GM23338 (cell line): ENCODE measurements around the gene EXPH5. TPM values are rescaled to one million over a fixed set of nuclear protein-coding genes. Genes with fewer than 3 reads are reported as not detected.

Experiments
- ATAC-seq: fragments of 200-7000 bp; cut with Tn5 transposase; 3 replicates; pipeline ENCODE4 v1.9.1; 2020
- DNase-seq: peaks from one replicate; pipeline ENCODE4 v3.0.0-alpha.2; 2015; ENCODE audit warnings: low spot score
- H2AFZ ChIP-seq: fragments of 200-600 bp; sonication (generic); 2 replicates; pipeline ENCODE4 v1.8.0; 2016; ENCODE audit warnings: antibody characterized with exemption, mild to moderate bottlenecking, moderate library complexity
- H3F3A ChIP-seq: fragments of 200-600 bp; sonication (generic); replicated peaks from 2 replicates; pipeline ENCODE4 v1.8.0; 2017; ENCODE audit warnings: antibody characterized with exemption, mixed run types, low read depth
- H3K27ac ChIP-seq: fragments of 200-600 bp; sonication (generic); 2 replicates; pipeline ENCODE4 v1.6.1; 2016; ENCODE audit warnings: low read depth
- H3K27me3 ChIP-seq: fragments of 200-600 bp; sonication (generic); 2 replicates; pipeline ENCODE4 v1.8.0; 2016; ENCODE audit warnings: mild to moderate bottlenecking, mixed run types, moderate library complexity; ENCODE audit not compliant: insufficient read depth
- H3K36me3 ChIP-seq: fragments of 200-600 bp; sonication (generic); 2 replicates; pipeline ENCODE4 v1.8.0; 2016; ENCODE audit warnings: mild to moderate bottlenecking; ENCODE audit not compliant: insufficient read depth
- H3K4me1 ChIP-seq: fragments of 200-600 bp; sonication (generic); 2 replicates; pipeline ENCODE4 v1.8.0; 2016; ENCODE audit warnings: mild to moderate bottlenecking, moderate library complexity; ENCODE audit not compliant: insufficient read depth
- H3K4me2 ChIP-seq: fragments of 200-600 bp; sonication (generic); 2 replicates; pipeline ENCODE4 v1.7.1; 2017; ENCODE audit warnings: mixed run types
- H3K4me3 ChIP-seq: fragments of 200-600 bp; sonication (generic); 2 replicates; pipeline ENCODE4 v1.6.1; 2016; ENCODE audit warnings: mixed run types
- H3K79me2 ChIP-seq: fragments of 200-600 bp; sonication (generic); replicated peaks from 2 replicates; pipeline ENCODE4 v1.8.0; 2017; ENCODE audit warnings: mild to moderate bottlenecking; ENCODE audit not compliant: insufficient read depth
- H3K9me2 ChIP-seq: fragments of 200-600 bp; sonication (generic); 2 replicates; pipeline ENCODE4 v1.8.0; 2017; ENCODE audit not compliant: insufficient read depth
- H4K20me1 ChIP-seq: fragments of 200-600 bp; sonication (generic); replicated peaks from 2 replicates; pipeline ENCODE4 v1.8.0; 2017; ENCODE audit warnings: mild to moderate bottlenecking; ENCODE audit not compliant: insufficient read depth
- H3K27ac Mint-ChIP-seq: 2 replicates; pipeline ENCODE4 v1.8.0; 2020; ENCODE audit warnings: inconsistent platforms, mild to moderate bottlenecking, moderate library complexity, mixed read lengths
- H3K27me3 Mint-ChIP-seq: 3 replicates; pipeline ENCODE4 v1.8.0; 2022; ENCODE audit warnings: low read depth, mild to moderate bottlenecking, moderate library complexity, mixed read lengths, inconsistent platforms; ENCODE audit not compliant: insufficient read depth, poor library complexity
- H3K36me3 Mint-ChIP-seq: 3 replicates; pipeline ENCODE4 v1.8.0; 2021; ENCODE audit warnings: low read depth, mild to moderate bottlenecking, inconsistent platforms, moderate library complexity, mixed read lengths
- H3K4me1 Mint-ChIP-seq: 3 replicates; pipeline ENCODE4 v1.8.0; 2020; ENCODE audit warnings: mild to moderate bottlenecking, inconsistent platforms, mixed read lengths
- H3K4me3 Mint-ChIP-seq: 3 replicates; pipeline ENCODE4 v1.8.0; 2021; ENCODE audit warnings: moderate library complexity, mild to moderate bottlenecking, inconsistent platforms, mixed read lengths
- H3K9me3 Mint-ChIP-seq: 3 replicates; pipeline ENCODE4 v1.8.0; 2020; ENCODE audit warnings: moderate library complexity, mild to moderate bottlenecking, inconsistent platforms, mixed read lengths
- EZH2 ChIP-seq: fragments of 200-600 bp; sonication (generic); IDR thresholded peaks from one replicate; pipeline ENCODE4 v1.8.0; 2017; ENCODE audit warnings: antibody characterized with exemption, mild to moderate bottlenecking, low read depth; ENCODE audit not compliant: unreplicated experiment
- JUNB ChIP-seq: IDR thresholded peaks from one replicate; pipeline ENCODE4 v1.6.1; 2016; ENCODE audit warnings: antibody characterized with exemption; ENCODE audit not compliant: unreplicated experiment
- POLR2AphosphoS5 ChIP-seq: IDR thresholded peaks from 2 replicates; pipeline ENCODE4 v1.6.1; 2016; ENCODE audit warnings: antibody characterized with exemption, low read depth
- REST ChIP-seq: IDR thresholded peaks from one replicate; pipeline ENCODE4 v1.6.1; 2018; ENCODE audit warnings: antibody characterized with exemption; ENCODE audit not compliant: unreplicated experiment
- STAT1 ChIP-seq: IDR thresholded peaks from one replicate; pipeline ENCODE4 v1.6.1; 2016; ENCODE audit warnings: antibody characterized with exemption; ENCODE audit not compliant: unreplicated experiment
- ZNF114 ChIP-seq: fragments of 250-450 bp; sonication (Bioruptor Pico); IDR thresholded peaks from 2 replicates; pipeline ENCODE4 v1.5.0; 2020; ENCODE audit warnings: mild to moderate bottlenecking, moderate library complexity
- ZNF462 ChIP-seq: fragments of 250-450 bp; sonication (Bioruptor Pico); IDR thresholded peaks from 2 replicates; pipeline ENCODE4 v1.5.0; 2020; ENCODE audit warnings: mild to moderate bottlenecking, moderate library complexity
- polyA plus RNA-seq: library from polyadenylated mRNA; unstranded; fragments of >200 nt; fragmentation: Nextera tagmentation; extraction: Ambion mirVana; gene quantifications from 2 replicates; pipeline ENCODE4 v1.2.1, GENCODE V29; 2016
- total RNA-seq: library from RNA; depleted of rRNA; stranded (reverse); fragments of >200 nt; shearing (Covaris generic); gene quantifications from 2 replicates; pipeline ENCODE4 v1.2.3, GENCODE V29; 2014

Gene EXPH5
- total and polyA plus RNA-seq, 2 experiments from 2014 or later = 3.6 to 12.6 TPM

GRCh38 chr11:108486331-108486730 is 107.2 kb downstream of the EXPH5 start:
- Histone ChIP-seq H3F3A (no peaks in the 10 kb centered on the region), H3K4me3 (no peak overlapping the region), H3K36me3 (no peaks in the 10 kb centered on the region), H3K4me2 (no peak overlapping the region), H3K4me1 (no peaks in the 10 kb centered on the region), H3K79me2 (no peaks in the 10 kb centered on the region), H3K9me2 (no peaks in the 10 kb centered on the region), H3K27ac (no peak overlapping the region), H2AFZ (no peak overlapping the region), H4K20me1 (no peaks in the 10 kb centered on the region), H3K27me3 (no peaks in the 10 kb centered on the region)
- Mint-ChIP-seq H3K9me3 (peaks cover 12% of the 10 kb centered on the region; the same call in 2 of the 3 replicates), H3K27ac (no peak overlapping the region), H3K27me3 (no peaks in the 10 kb centered on the region), H3K36me3 (peaks cover 29% of the 10 kb centered on the region), H3K4me3 (no peak overlapping the region), H3K4me1 (no peaks in the 10 kb centered on the region)
- ATAC-seq (no peak), DNase-seq (no peak)
- TF ChIP-seq JUNB (no peak), ZNF462 (no peak), POLR2AphosphoS5 (no peak), REST (no peak), ZNF114 (CRISPR knock-in tag) (no peak), EZH2 (no peak), STAT1 (no peak)
